ENCODE data around the gene CCDC27. TPM values are rescaled to one million over a fixed set of nuclear protein-coding genes. Genes with fewer than 3 reads are reported as not detected.

The CCDC27 gene
- polyA plus RNA-seq, 3 donors, result not detected

DNA sequence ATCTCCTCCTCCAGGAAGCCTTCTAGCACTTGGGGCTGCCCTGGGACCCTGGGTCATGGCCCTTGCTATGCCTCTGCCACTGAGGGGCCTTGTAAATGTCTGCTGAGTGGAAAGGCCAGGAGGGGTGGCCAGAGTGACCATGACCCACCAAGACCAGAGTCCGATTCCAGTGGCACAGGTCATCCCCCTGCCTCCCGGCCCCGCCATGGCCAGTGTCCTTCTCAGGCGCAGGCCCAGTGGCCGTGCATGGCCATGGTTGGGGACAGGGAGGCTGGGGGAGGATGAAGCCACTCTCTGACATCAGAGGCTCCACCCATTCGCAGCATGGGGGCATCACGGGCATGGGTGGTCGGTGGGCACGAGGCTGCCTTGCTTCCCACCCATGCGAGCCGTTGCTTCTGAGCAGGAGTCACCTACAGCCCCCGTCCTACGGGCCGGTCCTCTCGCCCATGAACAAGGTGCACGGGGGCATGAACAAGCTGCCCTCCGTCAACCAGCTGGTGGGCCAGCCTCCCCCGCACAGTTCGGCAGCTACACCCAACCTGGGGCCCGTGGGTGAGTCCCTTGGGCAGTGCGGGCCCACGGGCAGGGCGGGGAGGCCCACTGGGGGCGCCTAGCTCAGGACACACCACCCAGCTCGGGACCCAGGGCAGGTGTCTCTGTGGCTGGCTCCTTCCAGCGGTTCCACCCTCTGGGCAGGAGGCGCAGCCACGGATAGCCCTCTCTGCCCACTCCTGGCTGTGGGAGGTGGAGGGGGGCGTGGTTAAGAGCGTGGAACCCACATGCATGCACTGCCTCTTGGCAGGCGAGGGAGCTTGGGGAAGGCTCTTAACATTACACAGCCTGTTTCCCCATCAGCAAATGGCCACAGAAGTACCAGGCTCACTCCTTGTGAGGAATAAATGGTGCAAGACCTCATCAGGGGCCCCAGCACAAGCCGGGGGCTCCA is 22.4 kb upstream of the CCDC27 start:
- Histone ChIP-seq H3K4me1 (ENCODE audit: control insufficient read depth in 1 of 2, insufficient read depth in 2 of 2, low read length in 2 of 2) (no peaks in the 10 kb centered on the region), H3K27ac (ENCODE audit: low read depth in 1 of 2, low read length in 2 of 2) (no peak overlapping the region), H3K27me3 (ENCODE audit: control insufficient read depth in 2 of 2, insufficient read depth in 2 of 2, low read length in 2 of 2) (no peaks in the 10 kb centered on the region), H3K36me3 (replicated peaks in 1 of 2; ENCODE audit: control insufficient read depth in 1 of 2, insufficient read depth in 2 of 2, low read length in 2 of 2) (no peaks in the 10 kb centered on the region), H3K9me3 (replicated peaks in 1 of 2; ENCODE audit: control insufficient read depth in 1 of 2, insufficient read depth in 1 of 2, low read length in 2 of 2) (no peaks in the 10 kb centered on the region), H3K79me2 (ENCODE audit: insufficient read depth, low read length) (no peaks in the 10 kb centered on the region), H2AFZ (ENCODE audit: insufficient read depth, low read depth, low read length, poor library complexity, severe bottlenecking) (no peak overlapping the region), H4K20me1 (ENCODE audit: insufficient read depth, low read length) (no peaks in the 10 kb centered on the region), H3K4me3 (replicated peaks in 1 of 3; ENCODE audit: low read depth in 2 of 3, low read length in 3 of 3) (no peak overlapping the region), H3K9ac (ENCODE audit: insufficient read depth, low read length, poor library complexity, severe bottlenecking) (no peak overlapping the region), H3K4me2 (replicated peaks; ENCODE audit: extremely low read depth, low read length, poor library complexity, severe bottlenecking) (no peak overlapping the region)
- Mint-ChIP-seq H3K36me3 (no peaks in the 10 kb centered on the region), H3K4me1 (no peaks in the 10 kb centered on the region), H3K9me3 (no peaks in the 10 kb centered on the region), H3K4me3 (no peak overlapping the region), H3K27ac (no peak overlapping the region), H3K27me3 (ENCODE audit: low read depth in 3 of 3) (peaks cover 2 to 15% (median 7%) of the 10 kb centered on the region in 3 donors)
- TF ChIP-seq, protein P1, sequence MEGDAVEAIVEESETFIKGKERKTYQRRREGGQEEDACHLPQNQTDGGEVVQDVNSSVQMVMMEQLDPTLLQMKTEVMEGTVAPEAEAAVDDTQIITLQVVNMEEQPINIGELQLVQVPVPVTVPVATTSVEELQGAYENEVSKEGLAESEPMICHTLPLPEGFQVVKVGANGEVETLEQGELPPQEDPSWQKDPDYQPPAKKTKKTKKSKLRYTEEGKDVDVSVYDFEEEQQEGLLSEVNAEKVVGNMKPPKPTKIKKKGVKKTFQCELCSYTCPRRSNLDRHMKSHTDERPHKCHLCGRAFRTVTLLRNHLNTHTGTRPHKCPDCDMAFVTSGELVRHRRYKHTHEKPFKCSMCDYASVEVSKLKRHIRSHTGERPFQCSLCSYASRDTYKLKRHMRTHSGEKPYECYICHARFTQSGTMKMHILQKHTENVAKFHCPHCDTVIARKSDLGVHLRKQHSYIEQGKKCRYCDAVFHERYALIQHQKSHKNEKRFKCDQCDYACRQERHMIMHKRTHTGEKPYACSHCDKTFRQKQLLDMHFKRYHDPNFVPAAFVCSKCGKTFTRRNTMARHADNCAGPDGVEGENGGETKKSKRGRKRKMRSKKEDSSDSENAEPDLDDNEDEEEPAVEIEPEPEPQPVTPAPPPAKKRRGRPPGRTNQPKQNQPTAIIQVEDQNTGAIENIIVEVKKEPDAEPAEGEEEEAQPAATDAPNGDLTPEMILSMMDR (IDR thresholded peaks at IDR 0.05), result no peak
- intact Hi-C loops (cut with micrococcal nuclease), result loop anchor here in 1 of 2 donors (10.0 kb wide), 2 partner anchors 165 to 235 kb away; no protein-coding TSS in a partner anchor
- no peak for DNase-seq
- WGBS (ENCODE audit: insufficient coverage), result 81% methylated on average over 26 of the region's 32 CpGs

DNA sequence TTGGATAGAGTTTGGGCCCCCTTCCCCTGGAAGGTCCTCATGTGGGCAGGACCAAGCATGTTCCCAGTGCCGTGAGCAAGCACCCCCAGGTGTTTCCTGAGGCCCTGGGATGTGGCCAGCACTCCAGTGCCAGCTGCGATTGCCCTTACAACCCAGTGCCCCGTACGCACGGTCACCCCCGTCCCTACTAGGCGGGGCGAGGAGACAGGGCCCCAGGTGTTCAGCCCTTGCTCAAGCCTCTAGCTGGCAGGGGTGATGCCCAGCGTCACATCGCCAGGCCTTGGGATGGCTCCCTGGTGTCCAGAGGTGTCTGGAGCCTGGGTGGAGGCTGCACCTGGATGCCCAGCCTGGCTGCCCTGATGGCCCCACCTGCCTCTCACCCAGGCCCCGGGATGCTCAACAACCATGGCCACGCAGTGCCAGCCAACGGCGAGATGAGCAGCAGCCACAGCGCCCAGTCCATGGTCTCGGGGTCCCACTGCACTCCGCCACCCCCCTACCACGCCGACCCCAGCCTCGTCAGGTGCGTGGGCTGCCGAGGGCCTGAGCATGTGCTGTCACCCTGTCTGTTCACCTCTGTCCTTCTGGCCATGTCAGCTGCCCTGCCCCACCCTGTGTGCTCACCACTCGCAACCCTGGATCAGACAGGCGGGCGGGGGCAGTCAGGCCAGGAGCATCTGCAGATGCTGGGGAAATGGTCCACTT is 21.6 kb upstream of the CCDC27 start:
- H3K79me2 ChIP-seq (ENCODE audit: insufficient read depth, low read length), result no peaks in the 10 kb centered on the region
- 64% methylated on average over 24 of the region's 25 CpGs for WGBS (ENCODE audit: insufficient coverage)
- no peak overlapping the region for H3K9ac ChIP-seq (ENCODE audit: insufficient read depth, low read length, poor library complexity, severe bottlenecking)
- H3K36me3 ChIP-seq (replicated peaks in 1 of 2; ENCODE audit: control insufficient read depth in 1 of 2, insufficient read depth in 2 of 2, low read length in 2 of 2), result no peaks in the 10 kb centered on the region
- no peaks in the 10 kb centered on the region for H3K9me3 ChIP-seq (replicated peaks in 1 of 2; ENCODE audit: control insufficient read depth in 1 of 2, insufficient read depth in 1 of 2, low read length in 2 of 2)
- Mint-ChIP-seq H3K27me3 (ENCODE audit: low read depth in 3 of 3) (peaks cover 2 to 15% (median 7%) of the 10 kb centered on the region in 3 donors), H3K4me3 (no peak overlapping the region), H3K4me1 (no peaks in the 10 kb centered on the region), H3K36me3 (peaks cover under 1 to 2% of the 10 kb centered on the region in 2 donors), H3K27ac (no peak overlapping the region), H3K9me3 (no peaks in the 10 kb centered on the region)
- intact Hi-C loops (cut with micrococcal nuclease), result no loop called here
- no peak for DNase-seq
- no peaks in the 10 kb centered on the region for H3K4me1 ChIP-seq (ENCODE audit: control insufficient read depth in 1 of 2, insufficient read depth in 2 of 2, low read length in 2 of 2)
- H3K27me3 ChIP-seq (ENCODE audit: control insufficient read depth in 2 of 2, insufficient read depth in 2 of 2, low read length in 2 of 2), result no peaks in the 10 kb centered on the region
- TF ChIP-seq, protein P1 (IDR thresholded peaks at IDR 0.05), result no peak
- H3K4me2 ChIP-seq (replicated peaks; ENCODE audit: extremely low read depth, low read length, poor library complexity, severe bottlenecking), result no peak overlapping the region
- no peaks in the 10 kb centered on the region for H4K20me1 ChIP-seq (ENCODE audit: insufficient read depth, low read length)
- H3K27ac ChIP-seq (ENCODE audit: low read depth in 1 of 2, low read length in 2 of 2), result no peak overlapping the region
- H3K4me3 ChIP-seq (replicated peaks in 1 of 3; ENCODE audit: low read depth in 2 of 3, low read length in 3 of 3), result no peak overlapping the region
- no peak overlapping the region for H2AFZ ChIP-seq (ENCODE audit: insufficient read depth, low read depth, low read length, poor library complexity, severe bottlenecking)
